Left lung (tissue), 10 donors: ENCODE measurements around the gene UBL4A. TPM values are rescaled to one million over a fixed set of nuclear protein-coding genes. Genes with fewer than 3 reads are reported as not detected.

Experiments used
- ATAC-seq: fragments of 200-7000 bp; cut with Tn5 transposase; one replicate; pipeline ENCODE4 v1.9.1; 2020; ENCODE audit warnings: moderate library complexity
- DNase-seq, 4 donors: peaks; one replicate each; pipeline ENCODE4 v3.0.0-alpha.2; 2013 to 2020
- H3K27ac ChIP-seq, 2 donors: fragments of 200-600 bp; sonication (generic) in 1 of 2; one replicate each; pipeline versions ENCODE4 v1.5.0 to v1.8.0; 2020 to 2021
- H3K27me3 ChIP-seq, 2 donors: fragments of 200-600 bp; sonication (generic) in 1 of 2; one replicate each; pipeline versions ENCODE4 v1.5.0 to v1.8.0; 2020 to 2021
- H3K36me3 ChIP-seq, 2 donors: fragments of 200-600 bp; sonication (generic) in 1 of 2; one replicate each; pipeline versions ENCODE4 v1.5.0 to v1.8.0; 2020 to 2021
- H3K4me1 ChIP-seq, 2 donors: fragments of 200-600 bp; one replicate each; pipeline ENCODE4 v1.8.0; 2021
- H3K4me3 ChIP-seq, 2 donors: fragments of 200-600 bp; sonication (generic) in 1 of 2; one replicate each; pipeline versions ENCODE4 v1.5.0 to v1.8.0; 2020 to 2021; ENCODE audit warnings: mild to moderate bottlenecking in 1 of 2
- H3K9me3 ChIP-seq, 2 donors: fragments of 200-600 bp; sonication (generic) in 1 of 2; one replicate each; pipeline versions ENCODE4 v1.5.0 to v1.8.0; 2020 to 2021
- CTCF ChIP-seq, 2 donors: fragments of 200-600 bp; sonication (generic) in 1 of 2; IDR thresholded peaks; one replicate each; pipeline versions ENCODE4 v1.5.0 to v1.8.0; 2021; ENCODE audit warnings: antibody characterized with exemption in 2 of 2
- intact Hi-C, 2 donors: fragments of 100-400 bp; cut with DNase I; formaldehyde crosslinking; loops; one replicate each; pipeline versions ENCODE4 v1.11.2 to v1.14.2; 2022
- polyA plus RNA-seq, 6 donors: library from polyadenylated mRNA; unstranded; fragments of 120-200 nt; gene quantifications; one replicate each; pipeline ENCODE4 v1.2.1, GENCODE V29; 2013; ENCODE audit not compliant: insufficient read length in 6 of 6
- total RNA-seq, 2 donors: library from RNA; stranded (reverse); fragmentation: NEBNext Ultra II Directional; extraction: Animal tissue kit (Norgen Biotek cat#: 25700); gene quantifications; one replicate each; pipeline ENCODE4 v1.2.1, GENCODE V29; 2021
- donor health status: DM: no; HTN: yes; CAD: no.
- donor health status: DM: no; HTN: no; CAD: no.

UBL4A gene
- total and polyA plus RNA-seq, 8 donors = 24.7 to 37.9 (median 29.1) TPM

GRCh38 chrX:154440623-154441357 lies 45.6 kb downstream of the UBL4A start:
- Histone ChIP-seq H3K9me3 (no peaks in the 10 kb centered on the region), H3K4me3 (no peak overlapping the region), H3K27me3 (no peaks in the 10 kb centered on the region), H3K36me3 (peaks cover 0 to 41% of the 10 kb centered on the region in 2 donors), H3K27ac (no peak overlapping the region), H3K4me1 (peaks cover 0 to 33% of the 10 kb centered on the region in 2 donors)
- TF ChIP-seq CTCF (IDR thresholded peaks at IDR 0.05) = no peak
- ATAC-seq (no peak), DNase-seq (no peak)
- intact Hi-C loops = no loop called here

- no peak for ATAC-seq
- TF ChIP-seq CTCF (IDR thresholded peaks at IDR 0.05) = no peak
- no peak overlapping the region for H3K4me3 ChIP-seq
- H3K36me3 ChIP-seq = peaks cover 0 to 50% of the 10 kb centered on the region in 2 donors
- intact Hi-C loops = no loop called here
- H3K9me3 ChIP-seq = no peaks in the 10 kb centered on the region
- no peak overlapping the region for H3K27ac ChIP-seq
- no peak for DNase-seq
- H3K4me1 ChIP-seq = peaks cover 0 to 25% of the 10 kb centered on the region in 2 donors
- H3K27me3 ChIP-seq = no peaks in the 10 kb centered on the region
Measured at GRCh38 chrX:154439841-154440240, 46.6 kb downstream of the UBL4A start.

GRCh38 chrX:154437971-154438893 lies 48.2 kb downstream of the UBL4A start:
- no peak for ATAC-seq
- Histone ChIP-seq H3K36me3 (peaks cover 0 to 66% of the 10 kb centered on the region in 2 donors), H3K27ac (peak overlapping the region in 1 of 2 donors; percentile 44), H3K4me3 (peak overlapping the region; percentile 46 to 84), H3K4me1 (peaks cover 0 to 21% of the 10 kb centered on the region in 2 donors), H3K27me3 (no peaks in the 10 kb centered on the region), H3K9me3 (no peaks in the 10 kb centered on the region)
- TF ChIP-seq CTCF (IDR thresholded peaks at IDR 0.05) = no peak
- no peak for DNase-seq
- intact Hi-C loops = no loop called here

- peak in 3 of 4 donors; percentile 28 to 85 (median 46) for DNase-seq
- TF ChIP-seq CTCF (IDR thresholded peaks at IDR 0.05) = no peak
- Histone ChIP-seq H3K4me1 (peaks cover 0 to 22% of the 10 kb centered on the region in 2 donors), H3K36me3 (peaks cover 0 to 71% of the 10 kb centered on the region in 2 donors), H3K27me3 (no peaks in the 10 kb centered on the region), H3K9me3 (no peaks in the 10 kb centered on the region), H3K27ac (peak within 1 kb of the TSS; percentile 75 to 76), H3K4me3 (peak within 1 kb of the TSS; percentile 46 to 84)
- peak; percentile 69 for ATAC-seq
- intact Hi-C loops = no loop called here
Measured at GRCh38 chrX:154436983-154437752, 49.2 kb downstream of the UBL4A start, which contains the start of gene GDI1. Gene GDI1, plus strand, starts transcription at chrX:154437154. Its CDS starts 101 bp downstream, at chrX:154437255.
